ENCODE data around the gene RNF130. TPM values are rescaled to one million over a fixed set of nuclear protein-coding genes. Genes with fewer than 3 reads are reported as not detected.

The RNF130 gene
- polyA plus RNA-seq, 3 donors from 2014 or later, result 24.8 to 42.8 (median 38.2) TPM

GRCh38 chr5:180112181-180112861 lies 40.8 kb upstream of the RNF130 start:
- no peak overlapping the region for H3K4me3 Mint-ChIP-seq
- peaks cover 0 to 8% (median 2%) of the 10 kb centered on the region in 3 donors for H3K27me3 Mint-ChIP-seq (ENCODE audit: low read depth in 3 of 3)
- DNase-seq, result no peak
- H3K4me1 Mint-ChIP-seq, result no peaks in the 10 kb centered on the region
- no peak overlapping the region for H3K27ac Mint-ChIP-seq
- peaks cover 0 to 5% (median 3%) of the 10 kb centered on the region in 3 donors for H3K36me3 Mint-ChIP-seq
- peaks cover 0 to 12% (median 8%) of the 10 kb centered on the region in 6 donors for H3K9me3 Mint-ChIP-seq

DNA sequence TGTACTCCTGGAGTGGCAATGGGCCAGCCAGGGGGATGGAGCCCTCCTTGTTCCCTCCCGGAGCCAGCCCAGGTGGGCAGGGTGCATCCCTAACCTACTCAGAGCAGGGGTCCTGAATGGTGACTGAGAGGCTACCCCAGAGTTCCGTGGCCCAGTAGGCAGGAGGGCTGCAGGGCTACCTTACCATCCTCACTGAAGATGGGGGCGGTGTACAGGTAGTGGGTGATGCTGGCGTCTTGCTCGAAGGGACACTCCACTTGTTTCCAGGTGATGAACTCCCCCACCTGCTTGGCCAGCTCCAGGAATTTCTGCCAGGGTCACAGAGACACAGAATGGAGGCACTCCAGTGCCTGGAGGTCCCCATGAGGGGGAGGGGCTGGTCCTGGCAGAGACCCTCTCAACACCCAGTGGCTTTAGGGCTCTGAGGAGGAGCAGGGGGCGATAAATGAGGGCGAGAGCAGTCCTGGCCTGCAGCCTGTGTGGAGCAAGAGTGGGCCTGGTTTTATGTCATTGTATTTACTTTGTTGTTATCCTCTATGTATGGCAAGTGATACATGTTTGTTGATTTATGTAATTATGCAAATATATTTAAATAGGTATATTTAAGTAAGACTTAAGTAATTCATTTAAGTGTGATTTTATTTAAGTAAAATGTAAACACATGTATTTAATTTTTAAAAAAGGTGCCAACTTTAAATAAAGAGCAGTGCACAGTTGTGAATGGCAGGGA lies 39.9 kb upstream of the RNF130 start:
- Mint-ChIP-seq H3K4me3 (no peak overlapping the region), H3K36me3 (peaks cover 6 to 9% (median 7%) of the 10 kb centered on the region in 3 donors), H3K4me1 (no peaks in the 10 kb centered on the region), H3K27me3 (ENCODE audit: low read depth in 3 of 3) (peaks cover 0 to 8% (median 6%) of the 10 kb centered on the region in 3 donors), H3K9me3 (peaks cover 0 to 20% (median 16%) of the 10 kb centered on the region in 6 donors), H3K27ac (no peak overlapping the region)
- no peak for DNase-seq

GRCh38 chr5:180109920-180110319 lies 38.4 kb upstream of the RNF130 start:
- Mint-ChIP-seq H3K27ac (no peak overlapping the region), H3K4me1 (no peaks in the 10 kb centered on the region), H3K4me3 (no peak overlapping the region), H3K36me3 (peaks cover 8 to 11% (median 11%) of the 10 kb centered on the region in 3 donors), H3K9me3 (peaks cover 0 to 23% (median 22%) of the 10 kb centered on the region in 6 donors), H3K27me3 (ENCODE audit: low read depth in 3 of 3) (peaks cover 4 to 9% (median 8%) of the 10 kb centered on the region in 3 donors)
- DNase-seq, result no peak

GRCh38 chr5:180107005-180107404 lies 35.4 kb upstream of the RNF130 start:
- H3K4me1 Mint-ChIP-seq, result no peaks in the 10 kb centered on the region
- no peak overlapping the region for H3K27ac Mint-ChIP-seq
- peaks cover 6 to 11% (median 9%) of the 10 kb centered on the region in 3 donors for H3K27me3 Mint-ChIP-seq (ENCODE audit: low read depth in 3 of 3)
- no peak overlapping the region for H3K4me3 Mint-ChIP-seq
- no peak for DNase-seq
- H3K9me3 Mint-ChIP-seq, result peaks cover 0 to 23% (median 22%) of the 10 kb centered on the region in 6 donors
- H3K36me3 Mint-ChIP-seq, result peaks cover 8 to 11% (median 11%) of the 10 kb centered on the region in 3 donors

- Mint-ChIP-seq H3K4me3 (no peak overlapping the region), H3K27ac (no peak overlapping the region), H3K36me3 (peaks cover 8 to 11% (median 11%) of the 10 kb centered on the region in 3 donors), H3K4me1 (no peaks in the 10 kb centered on the region), H3K9me3 (peaks cover 0 to 23% (median 22%) of the 10 kb centered on the region in 6 donors), H3K27me3 (ENCODE audit: low read depth in 3 of 3) (peaks cover 6 to 11% (median 9%) of the 10 kb centered on the region in 3 donors)
- no peak for DNase-seq
These were observed 34.3 kb upstream of the RNF130 start for GRCh38 chr5:180105827-180106312.

- DNase-seq, result no peak
- H3K36me3 Mint-ChIP-seq, result peaks cover 8 to 11% (median 11%) of the 10 kb centered on the region in 3 donors
- H3K4me1 Mint-ChIP-seq, result no peaks in the 10 kb centered on the region
- H3K4me3 Mint-ChIP-seq, result no peak overlapping the region
- H3K9me3 Mint-ChIP-seq, result peaks cover 0 to 23% (median 22%) of the 10 kb centered on the region in 6 donors
- H3K27ac Mint-ChIP-seq, result no peak overlapping the region
- peaks cover 6 to 11% (median 9%) of the 10 kb centered on the region in 3 donors for H3K27me3 Mint-ChIP-seq (ENCODE audit: low read depth in 3 of 3)
These were observed 32.6 kb upstream of the RNF130 start for GRCh38 chr5:180104168-180104530.

DNA sequence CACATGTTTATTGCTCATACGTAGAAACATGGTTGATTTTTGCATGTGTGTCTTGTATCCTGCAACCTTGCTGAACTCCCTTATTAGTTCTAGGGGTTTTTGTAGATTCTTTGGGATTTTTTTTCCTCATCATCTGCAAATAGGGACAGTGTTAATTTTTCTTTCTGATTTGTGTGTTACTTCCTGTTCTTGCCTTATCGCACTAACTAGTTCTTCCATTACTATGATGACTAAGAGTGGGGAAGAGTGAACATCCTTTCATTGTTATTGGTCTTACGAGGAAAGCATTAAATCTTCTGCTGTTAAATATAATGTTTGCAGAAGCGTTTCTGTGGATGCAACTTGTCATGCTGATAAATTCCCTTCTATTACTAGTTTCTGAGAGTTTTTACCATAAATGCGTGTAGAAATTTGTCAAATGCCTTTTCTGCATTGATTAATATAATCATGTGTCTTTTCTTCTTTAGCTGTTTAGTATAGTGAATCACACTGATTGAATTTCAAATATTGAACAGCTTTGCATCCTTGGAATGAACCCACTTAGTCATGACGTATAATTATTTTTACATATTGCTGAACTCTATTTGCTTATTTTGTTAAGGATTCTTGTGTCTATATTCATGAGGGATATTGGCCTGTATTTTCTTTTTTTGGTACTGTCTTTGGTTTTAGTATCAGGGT lies 32.1 kb upstream of the RNF130 start:
- peaks cover 8 to 11% (median 11%) of the 10 kb centered on the region in 3 donors for H3K36me3 Mint-ChIP-seq
- no peak overlapping the region for H3K4me3 Mint-ChIP-seq
- H3K9me3 Mint-ChIP-seq, result peaks cover 0 to 23% (median 21%) of the 10 kb centered on the region in 6 donors
- no peak for DNase-seq
- H3K4me1 Mint-ChIP-seq, result no peaks in the 10 kb centered on the region
- no peak overlapping the region for H3K27ac Mint-ChIP-seq
- H3K27me3 Mint-ChIP-seq (ENCODE audit: low read depth in 3 of 3), result peaks cover 6 to 9% (median 8%) of the 10 kb centered on the region in 3 donors

DNA sequence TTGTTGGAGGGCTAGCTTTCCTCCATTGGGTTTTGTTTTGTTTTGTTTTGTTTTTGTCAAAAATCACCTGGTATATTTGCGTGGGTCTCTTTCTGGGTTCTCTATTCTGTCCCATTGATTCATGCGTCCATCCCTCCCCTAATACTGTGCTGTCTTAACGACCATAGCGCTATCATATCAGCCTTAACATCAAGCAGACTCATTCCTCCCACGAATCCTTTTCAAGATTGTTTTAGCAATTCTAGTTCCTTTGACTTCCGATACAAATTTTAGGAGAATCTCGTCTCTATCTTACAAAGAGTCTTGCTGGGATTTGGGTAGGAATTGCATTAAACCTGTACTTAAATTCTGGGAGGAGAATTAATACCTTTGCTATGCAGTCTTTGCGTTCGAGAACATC lies 31.1 kb upstream of the RNF130 start:
- peaks cover 0 to 16% (median 12%) of the 10 kb centered on the region in 6 donors for H3K9me3 Mint-ChIP-seq
- no peaks in the 10 kb centered on the region for H3K4me1 Mint-ChIP-seq
- H3K36me3 Mint-ChIP-seq, result peaks cover 5 to 11% (median 6%) of the 10 kb centered on the region in 3 donors
- no peak for DNase-seq
- no peak overlapping the region for H3K27ac Mint-ChIP-seq
- no peak overlapping the region for H3K4me3 Mint-ChIP-seq
- H3K27me3 Mint-ChIP-seq (ENCODE audit: low read depth in 3 of 3), result peaks cover 3 to 8% (median 6%) of the 10 kb centered on the region in 3 donors

DNA sequence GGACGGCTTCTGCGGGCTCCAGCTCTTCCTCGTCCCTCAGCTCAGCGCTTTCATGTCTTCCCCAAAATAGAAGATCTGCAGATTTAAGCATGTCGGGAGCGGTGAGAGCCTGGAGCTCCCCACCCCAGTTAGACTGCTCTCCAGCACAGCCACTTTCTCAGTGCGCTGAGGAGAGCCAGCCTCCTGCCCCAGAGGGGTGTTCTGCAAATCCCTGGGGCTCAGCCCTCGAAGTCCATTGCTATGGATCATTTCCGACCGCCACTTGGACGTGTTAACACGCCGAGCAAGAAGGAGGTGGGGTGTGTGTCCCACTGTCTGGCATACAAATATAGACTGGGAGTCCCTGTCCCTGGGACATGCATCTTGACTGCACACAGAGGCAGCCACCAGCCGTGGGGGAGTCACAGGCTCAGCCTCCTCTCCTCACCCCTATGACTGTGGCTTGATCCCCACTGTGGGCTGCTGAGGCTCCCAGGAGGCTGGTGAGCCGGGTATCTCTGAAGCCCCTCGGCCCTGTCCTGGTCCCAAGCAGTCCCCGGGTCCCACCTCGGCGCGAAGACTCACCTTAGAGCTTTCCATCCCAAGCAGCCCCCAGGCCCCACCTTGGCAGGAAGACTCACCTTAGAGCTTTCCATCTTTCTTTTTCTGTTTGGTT lies 30.0 kb upstream of the RNF130 start:
- no peak overlapping the region for H3K27ac Mint-ChIP-seq
- H3K4me3 Mint-ChIP-seq, result no peak overlapping the region
- H3K36me3 Mint-ChIP-seq, result peaks cover 3 to 6% (median 3%) of the 10 kb centered on the region in 3 donors
- DNase-seq, result no peak
- H3K4me1 Mint-ChIP-seq, result no peaks in the 10 kb centered on the region
- peaks cover 0 to 8% (median 4%) of the 10 kb centered on the region in 6 donors for H3K9me3 Mint-ChIP-seq
- H3K27me3 Mint-ChIP-seq (ENCODE audit: low read depth in 3 of 3), result peaks cover 3 to 8% (median 4%) of the 10 kb centered on the region in 3 donors

DNA sequence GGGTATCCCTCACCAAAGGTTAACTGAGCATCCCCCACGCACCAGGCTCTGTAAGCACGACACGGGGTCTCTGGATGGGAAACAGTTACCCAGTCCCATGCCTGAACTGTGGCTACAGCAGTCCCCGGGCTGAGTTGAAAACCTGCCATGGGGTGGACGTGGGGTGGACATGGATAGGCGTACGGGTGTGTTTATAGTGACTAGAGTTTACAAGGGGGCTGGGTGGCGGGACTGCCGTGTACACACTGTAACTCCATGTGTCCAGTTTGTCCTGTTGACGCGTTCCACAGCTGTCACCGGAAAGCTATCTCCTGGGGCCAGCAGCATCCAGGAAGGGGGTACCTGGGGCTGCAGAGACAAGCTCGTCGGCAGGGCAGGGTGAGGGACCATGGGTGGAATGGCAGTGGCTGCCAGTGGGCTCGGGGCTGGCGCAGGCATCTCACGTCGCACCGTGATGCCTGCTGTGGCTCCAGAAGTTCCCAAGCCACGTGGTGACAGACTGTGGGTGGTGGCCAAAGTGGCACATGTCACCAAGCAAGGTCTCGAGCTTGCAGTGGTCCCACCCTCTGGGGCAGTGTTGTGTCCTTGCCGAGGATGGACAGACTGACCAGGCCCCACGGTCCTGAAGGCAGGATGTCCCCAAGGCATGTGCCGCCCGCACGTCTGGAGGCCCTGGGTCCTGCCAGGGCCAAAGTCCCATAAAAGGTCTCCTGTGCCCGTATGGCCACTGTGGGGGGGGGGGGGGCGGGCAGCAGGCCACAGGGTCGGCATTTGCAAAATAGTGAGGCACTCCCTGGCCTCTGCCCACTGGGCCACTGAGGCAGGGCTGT lies 29.3 kb upstream of the RNF130 start:
- Mint-ChIP-seq H3K4me3 (no peak overlapping the region), H3K27ac (no peak overlapping the region), H3K36me3 (no peaks in the 10 kb centered on the region), H3K9me3 (peaks cover 0 to 2% (median 0%) of the 10 kb centered on the region in 6 donors), H3K27me3 (ENCODE audit: low read depth in 3 of 3) (peaks cover 2 to 4% (median 3%) of the 10 kb centered on the region in 3 donors), H3K4me1 (no peaks in the 10 kb centered on the region)
- DNase-seq, result no peak

- no peak overlapping the region for H3K4me3 Mint-ChIP-seq
These were observed 28.4 kb upstream of the RNF130 start for GRCh38 chr5:180099733-180100611.

More at GRCh38 chr5:180099733-180100611, 28.4 kb upstream of the RNF130 start:
- H3K9me3 Mint-ChIP-seq, result no peaks in the 10 kb centered on the region
- no peak overlapping the region for H3K27ac Mint-ChIP-seq
- no peak for DNase-seq
- no peaks in the 10 kb centered on the region for H3K4me1 Mint-ChIP-seq
- peaks cover 2 to 8% (median 5%) of the 10 kb centered on the region in 3 donors for H3K27me3 Mint-ChIP-seq (ENCODE audit: low read depth in 3 of 3)
- H3K36me3 Mint-ChIP-seq, result no peaks in the 10 kb centered on the region
